ENCODE results near the gene CRTAC1. TPM values are rescaled to one million over a fixed set of nuclear protein-coding genes. Genes with fewer than 3 reads are reported as not detected.

The CRTAC1 gene
- total RNA-seq = 0.18 to 0.37 TPM in 2 of 3 replicates, not detected in the other
- long read RNA-seq, partial matches to known transcripts = 0 of 1 reads
- long read RNA-seq, other reads (novel, unspliced or antisense) = 0 of 1 reads

DNA sequence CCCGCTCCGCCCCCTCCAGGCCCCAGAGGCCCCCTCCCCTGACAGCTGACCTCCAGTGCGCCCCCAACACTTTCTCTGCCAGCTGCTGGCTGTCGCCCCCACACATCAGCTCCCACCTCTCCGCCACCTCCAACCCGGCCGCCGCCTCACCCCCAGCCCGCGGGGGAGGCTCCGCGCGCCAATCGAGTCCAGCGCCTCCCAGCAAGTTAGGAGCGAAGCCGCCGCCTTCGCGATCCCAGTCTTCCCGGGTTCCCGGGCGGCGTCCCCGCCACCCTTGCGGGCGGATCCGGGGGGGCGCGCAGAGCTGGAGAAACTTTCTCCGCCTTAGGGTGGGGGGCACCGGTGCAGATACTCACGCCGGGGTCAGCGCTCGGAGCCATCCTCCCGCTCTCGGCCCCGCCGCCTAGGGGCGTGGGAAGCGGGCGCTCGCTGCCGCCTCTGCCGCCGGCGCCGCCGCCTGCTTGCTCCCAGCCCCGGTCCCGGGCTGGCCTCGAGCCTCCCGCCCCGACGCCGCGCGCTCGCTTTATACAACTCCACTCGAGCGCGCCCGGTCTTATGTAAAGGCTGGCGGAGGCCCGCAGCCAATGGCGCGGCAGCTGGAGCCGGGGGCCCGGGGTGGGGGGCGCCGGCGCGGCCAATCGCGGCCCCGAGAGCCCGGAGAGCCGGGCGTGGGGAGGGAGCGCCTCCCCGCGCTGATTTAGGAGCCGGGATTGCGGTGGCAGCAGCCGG, at the start of gene CRTAC1:
TSS of gene CRTAC1 (minus strand) at position 529 of the 729 bp plus-strand sequence. CDS start at position 380, 149 bp downstream.
- DNase-seq (ENCODE audit: low spot score) = no peak
- no peak within 1 kb of the TSS for H3K27ac Mint-ChIP-seq (ENCODE audit: unreplicated experiment)
- H3K4me3 Mint-ChIP-seq (ENCODE audit: unreplicated experiment) = peak within 1 kb of the TSS; percentile 35
- peaks cover 3% of the 10 kb centered on the region for H3K4me1 Mint-ChIP-seq (ENCODE audit: low read depth)
- H3K36me3 Mint-ChIP-seq (ENCODE audit: low read depth) = no peaks in the 10 kb centered on the region
- H3K9me3 Mint-ChIP-seq (ENCODE audit: low read depth) = no peaks in the 10 kb centered on the region
- H3K27me3 Mint-ChIP-seq (ENCODE audit: low read depth) = peaks cover 80% of the 10 kb centered on the region
- TF ChIP-seq, protein P1, sequence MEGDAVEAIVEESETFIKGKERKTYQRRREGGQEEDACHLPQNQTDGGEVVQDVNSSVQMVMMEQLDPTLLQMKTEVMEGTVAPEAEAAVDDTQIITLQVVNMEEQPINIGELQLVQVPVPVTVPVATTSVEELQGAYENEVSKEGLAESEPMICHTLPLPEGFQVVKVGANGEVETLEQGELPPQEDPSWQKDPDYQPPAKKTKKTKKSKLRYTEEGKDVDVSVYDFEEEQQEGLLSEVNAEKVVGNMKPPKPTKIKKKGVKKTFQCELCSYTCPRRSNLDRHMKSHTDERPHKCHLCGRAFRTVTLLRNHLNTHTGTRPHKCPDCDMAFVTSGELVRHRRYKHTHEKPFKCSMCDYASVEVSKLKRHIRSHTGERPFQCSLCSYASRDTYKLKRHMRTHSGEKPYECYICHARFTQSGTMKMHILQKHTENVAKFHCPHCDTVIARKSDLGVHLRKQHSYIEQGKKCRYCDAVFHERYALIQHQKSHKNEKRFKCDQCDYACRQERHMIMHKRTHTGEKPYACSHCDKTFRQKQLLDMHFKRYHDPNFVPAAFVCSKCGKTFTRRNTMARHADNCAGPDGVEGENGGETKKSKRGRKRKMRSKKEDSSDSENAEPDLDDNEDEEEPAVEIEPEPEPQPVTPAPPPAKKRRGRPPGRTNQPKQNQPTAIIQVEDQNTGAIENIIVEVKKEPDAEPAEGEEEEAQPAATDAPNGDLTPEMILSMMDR (IDR thresholded peaks at IDR 0.05) = peak; percentile 15

DNA sequence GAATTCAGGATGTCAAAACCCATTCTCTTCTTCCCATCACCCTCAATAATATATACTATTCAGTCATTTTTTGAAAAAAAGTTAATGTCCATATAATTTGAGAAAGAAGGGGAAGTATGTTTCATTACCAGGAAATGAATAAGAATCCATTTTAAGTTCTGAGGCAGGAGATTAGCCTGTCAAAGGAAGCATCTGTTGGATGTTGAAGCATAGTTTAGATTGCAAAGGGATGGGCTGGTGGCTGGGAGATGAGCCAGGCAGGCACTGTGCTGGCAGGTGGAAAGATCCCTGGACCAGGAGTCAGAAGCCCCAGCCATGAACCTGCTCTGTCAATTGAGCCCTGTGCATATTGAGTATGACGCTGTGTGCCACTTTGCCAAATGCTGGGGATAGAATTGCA, 48.4 kb upstream of the CRTAC1 start:
- Mint-ChIP-seq H3K4me1 (ENCODE audit: low read depth) (no peaks in the 10 kb centered on the region), H3K4me3 (ENCODE audit: unreplicated experiment) (no peak overlapping the region), H3K27ac (ENCODE audit: unreplicated experiment) (no peak overlapping the region), H3K9me3 (ENCODE audit: low read depth) (no peaks in the 10 kb centered on the region), H3K27me3 (ENCODE audit: low read depth) (peaks cover 37% of the 10 kb centered on the region), H3K36me3 (ENCODE audit: low read depth) (no peaks in the 10 kb centered on the region)
- TF ChIP-seq, protein P1 (IDR thresholded peaks at IDR 0.05) = no peak
- DNase-seq (ENCODE audit: low spot score) = no peak

DNA sequence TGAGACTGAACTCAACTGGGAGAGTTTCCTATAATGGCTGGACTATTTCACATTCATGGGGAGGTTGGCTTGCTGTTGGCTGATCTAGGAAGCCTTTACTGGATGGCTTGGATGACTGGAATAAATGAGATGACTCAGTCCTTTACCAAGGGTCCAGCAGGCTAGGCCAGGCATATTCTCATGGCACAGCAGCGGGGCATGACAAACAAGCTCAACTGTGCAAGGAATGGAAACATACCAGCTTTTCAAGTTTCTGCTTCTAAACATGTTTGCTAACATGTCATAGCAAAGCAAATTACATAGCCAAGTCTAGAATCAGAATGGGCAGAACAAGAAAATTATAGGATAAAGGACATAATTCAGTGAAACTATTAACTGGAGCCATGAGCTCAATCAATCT, 46.8 kb upstream of the CRTAC1 start:
- Mint-ChIP-seq H3K4me1 (ENCODE audit: low read depth) (no peaks in the 10 kb centered on the region), H3K9me3 (ENCODE audit: low read depth) (no peaks in the 10 kb centered on the region), H3K27ac (ENCODE audit: unreplicated experiment) (no peak overlapping the region), H3K27me3 (ENCODE audit: low read depth) (peaks cover 27% of the 10 kb centered on the region), H3K36me3 (ENCODE audit: low read depth) (no peaks in the 10 kb centered on the region), H3K4me3 (ENCODE audit: unreplicated experiment) (no peak overlapping the region)
- TF ChIP-seq, protein P1 (IDR thresholded peaks at IDR 0.05) = no peak
- DNase-seq (ENCODE audit: low spot score) = no peak

GRCh38 chr10:98076086-98076485, 45.7 kb upstream of the CRTAC1 start:
- Mint-ChIP-seq H3K4me3 (ENCODE audit: unreplicated experiment) (no peak overlapping the region), H3K27me3 (ENCODE audit: low read depth) (peaks cover 23% of the 10 kb centered on the region), H3K36me3 (ENCODE audit: low read depth) (no peaks in the 10 kb centered on the region), H3K9me3 (ENCODE audit: low read depth) (no peaks in the 10 kb centered on the region), H3K4me1 (ENCODE audit: low read depth) (no peaks in the 10 kb centered on the region), H3K27ac (ENCODE audit: unreplicated experiment) (no peak overlapping the region)
- TF ChIP-seq, protein P1 (IDR thresholded peaks at IDR 0.05) = no peak
- DNase-seq (ENCODE audit: low spot score) = no peak

GRCh38 chr10:98074315-98074911, 44.0 kb upstream of the CRTAC1 start:
- H3K36me3 Mint-ChIP-seq (ENCODE audit: low read depth) = no peaks in the 10 kb centered on the region
- no peaks in the 10 kb centered on the region for H3K4me1 Mint-ChIP-seq (ENCODE audit: low read depth)
- H3K27me3 Mint-ChIP-seq (ENCODE audit: low read depth) = peaks cover 13% of the 10 kb centered on the region
- no peak overlapping the region for H3K4me3 Mint-ChIP-seq (ENCODE audit: unreplicated experiment)
- H3K9me3 Mint-ChIP-seq (ENCODE audit: low read depth) = no peaks in the 10 kb centered on the region
- no peak overlapping the region for H3K27ac Mint-ChIP-seq (ENCODE audit: unreplicated experiment)
- TF ChIP-seq, protein P1 (IDR thresholded peaks at IDR 0.05) = no peak
- no peak for DNase-seq (ENCODE audit: low spot score)
